ENCODE measurements around the gene PTGES3. TPM values are rescaled to one million over a fixed set of nuclear protein-coding genes. Genes with fewer than 3 reads are reported as not detected.
"Not testable (repeated sequence)": the region's sequence is repeated elsewhere in the genome, so short reads cannot be mapped to it uniquely, and the experiment has no call there.

Gene PTGES3
- 124 and 305 TPM in 2 replicates for total RNA-seq (2014; rRNA removed; shearing (Covaris generic))
- polyA plus RNA-seq (2015; cell fraction: cytosol; rRNA removed) = 476 and 523 TPM in 2 replicates
- polyA plus RNA-seq (2015; cell fraction: nucleus; rRNA removed) = 318 and 366 TPM in 2 replicates

GRCh38 chr12:56688129-56688845 lies at the start of gene PTGES3:
TSS of gene PTGES3 (minus strand) at chr12:56688284. CDS start at chr12:56687999, 285 bp downstream.
- peak; percentile 98 for DNase-seq (ENCODE audit: low read depth)

GRCh38 chr12:56728139-56728861 lies 40.2 kb upstream of the PTGES3 start:
- no peak for DNase-seq (ENCODE audit: low read depth)

GRCh38 chr12:56726196-56726675 lies 38.2 kb upstream of the PTGES3 start:
- not testable (repeated sequence) for DNase-seq (ENCODE audit: low read depth)

GRCh38 chr12:56725723-56726102 lies 37.6 kb upstream of the PTGES3 start:
- DNase-seq (ENCODE audit: low read depth) = no peak

- peak; percentile 98 for DNase-seq (ENCODE audit: low read depth)
Measured at GRCh38 chr12:56724972-56725722, 37.1 kb upstream of the PTGES3 start, which contains the start of gene NACA. TSS of gene NACA (minus strand) at chr12:56725299. CDS start at chr12:56724521, 778 bp downstream.

GRCh38 chr12:56724701-56724971 lies 36.6 kb upstream of the PTGES3 start:
- DNase-seq (ENCODE audit: low read depth) = no peak

- peak; percentile 55 for DNase-seq (ENCODE audit: low read depth)
Measured at GRCh38 chr12:56723889-56724700, 36.0 kb upstream of the PTGES3 start.

- DNase-seq (ENCODE audit: low read depth) = no peak
Measured at GRCh38 chr12:56723352-56723751, 35.3 kb upstream of the PTGES3 start.

- DNase-seq (ENCODE audit: low read depth) = no peak
Measured at GRCh38 chr12:56722832-56723231, 34.7 kb upstream of the PTGES3 start.

GRCh38 chr12:56721721-56722120 lies 33.6 kb upstream of the PTGES3 start:
- no peak for DNase-seq (ENCODE audit: low read depth)

GRCh38 chr12:56721216-56721615 lies 33.1 kb upstream of the PTGES3 start:
- DNase-seq (ENCODE audit: low read depth) = no peak

- no peak for DNase-seq (ENCODE audit: low read depth)
Measured at GRCh38 chr12:56720731-56721151, 32.7 kb upstream of the PTGES3 start.

GRCh38 chr12:56719056-56719455 lies 31.0 kb upstream of the PTGES3 start:
- no peak for DNase-seq (ENCODE audit: low read depth)

- DNase-seq (ENCODE audit: low read depth) = no peak
Measured at GRCh38 chr12:56718636-56719035, 30.6 kb upstream of the PTGES3 start.

- no peak for DNase-seq (ENCODE audit: low read depth)
Measured at GRCh38 chr12:56718149-56718548, 30.1 kb upstream of the PTGES3 start.

- no peak for DNase-seq (ENCODE audit: low read depth)
Measured at GRCh38 chr12:56716933-56717880, 29.1 kb upstream of the PTGES3 start.

GRCh38 chr12:56716458-56716857 lies 28.4 kb upstream of the PTGES3 start:
- DNase-seq (ENCODE audit: low read depth) = no peak

- DNase-seq (ENCODE audit: low read depth) = no peak
Measured at GRCh38 chr12:56715798-56716197, 27.7 kb upstream of the PTGES3 start.

- DNase-seq (ENCODE audit: low read depth) = no peak
Measured at GRCh38 chr12:56714431-56714929, 26.4 kb upstream of the PTGES3 start.

GRCh38 chr12:56713345-56713744 lies 25.3 kb upstream of the PTGES3 start:
- DNase-seq (ENCODE audit: low read depth) = no peak
